ENCODE results near the gene TRMT2B. TPM values are rescaled to one million over a fixed set of nuclear protein-coding genes. Genes with fewer than 3 reads are reported as not detected.

The TRMT2B gene
- total and polyA plus RNA-seq, 2 of the 13 experiments (the other 11 are each of a cell fraction or from before 2014, with no cell fraction given), result 7.0 to 11.2 TPM

- TF ChIP-seq ZNF574 (CRISPR knock-in tag; IDR thresholded peaks at IDR 0.05) (0 out of 2 replicates have a peak, but pooled peaks have one; percentile 10), ZKSCAN1 (IDR thresholded peaks at IDR 0.05; ENCODE audit: low read length) (peak; percentile 85), PITX1 (CRISPR knock-in tag; IDR thresholded peaks at IDR 0.05) (no peak; the same call in 1 of the 2 replicates), MYNN (CRISPR knock-in tag; IDR thresholded peaks at IDR 0.05; ENCODE audit: low read depth) (no peak), ELF3 (CRISPR knock-in tag; IDR thresholded peaks at IDR 0.05) (peak; percentile 52; the same call in 1 of the 2 replicates), SOX6 (IDR thresholded peaks at IDR 0.05) (no peak), SOX6 (CRISPR knock-in tag; IDR thresholded peaks at IDR 0.05) (no peak), CSRNP1 (CRISPR knock-in tag; IDR thresholded peaks at IDR 0.05) (no peak), ZNF773 (CRISPR knock-in tag; IDR thresholded peaks at IDR 0.05; ENCODE audit: borderline replicate concordance) (no peak), ZNF687 (CRISPR knock-in tag; IDR thresholded peaks at IDR 0.05) (peak; percentile 89), ZNF343 (CRISPR knock-in tag; IDR thresholded peaks at IDR 0.05) (no peak), ZNF747 (CRISPR knock-in tag; IDR thresholded peaks at IDR 0.05; ENCODE audit: borderline replicate concordance) (no peak), PHF8 (CRISPR knock-in tag; IDR thresholded peaks at IDR 0.05) (peak; percentile 53; the same call in 1 of the 2 replicates), PHF20 (CRISPR knock-in tag; IDR thresholded peaks at IDR 0.05) (peak; percentile 47), ARID5B (CRISPR knock-in tag; IDR thresholded peaks at IDR 0.05) (no peak), ZNF746 (CRISPR knock-in tag; IDR thresholded peaks at IDR 0.05) (no peak)
These were observed at the start of gene TRMT2B (continued) for GRCh38 chrX:101051549-101052302.
